H1 (cell line): Measurements from ENCODE around the gene SELENBP1. TPM values are rescaled to one million over a fixed set of nuclear protein-coding genes. Genes with fewer than 3 reads are reported as not detected.

ENCODE experiments used
- CTCF ChIA-PET: fragments of 300-600 bp; sonication (Branson Sonifier 250); formaldehyde crosslinking; loops from one replicate; lab custom pipeline; 2021; ENCODE audit not compliant: partially characterized antibody; lab: Charles Lee
- POLR2A ChIA-PET: fragments of 300-600 bp; sonication (Branson Sonifier 250); formaldehyde crosslinking; loops from one replicate; lab custom pipeline; 2021; ENCODE audit warnings: inconsistent platforms; ENCODE audit not compliant: partially characterized antibody; lab: Charles Lee
- DNase-seq, 2 experiments: peaks; one replicate each; pipeline versions ENCODE4 v3.0.0 to v3.0.0-alpha.2; 2010 to 2022; ENCODE audit warnings: low spot score in 2 of 2, low read depth in 1 of 2, mixed read lengths in 1 of 2
- FAIRE-seq: peaks from 2 replicates; lab custom pipeline; 2011; peaks lifted over from hg19 to GRCh38; lab: Jason Lieb, UNC
- H2AFZ ChIP-seq: 2 replicates; pipeline ENCODE4 v1.8.1; 2012; ENCODE audit warnings: low read length, inconsistent platforms
- H2AK5ac ChIP-seq: 2 replicates; pipeline ENCODE4 v1.6.1; 2013; ENCODE audit warnings: low read depth, low read length
- H2BK120ac ChIP-seq: replicated peaks from 2 replicates; pipeline ENCODE3; 2013; ENCODE audit warnings: low read depth, low read length, inconsistent platforms
- H2BK12ac ChIP-seq: 2 replicates; pipeline ENCODE4 v1.6.1; 2013; ENCODE audit warnings: low read depth, low read length
- H2BK15ac ChIP-seq: 2 replicates; pipeline ENCODE4 v1.6.1; 2013; ENCODE audit warnings: low read length
- H2BK20ac ChIP-seq: 2 replicates; pipeline ENCODE4 v1.6.1; 2013; ENCODE audit warnings: low read length
- H2BK5ac ChIP-seq: 2 replicates; pipeline ENCODE4 v1.6.1; 2013; ENCODE audit warnings: low read depth, low read length
- H3K14ac ChIP-seq: 2 replicates; pipeline ENCODE4 v1.6.1; 2013; ENCODE audit warnings: inconsistent platforms; ENCODE audit not compliant: insufficient read length
- H3K18ac ChIP-seq: 2 replicates; pipeline ENCODE4 v1.6.1; 2013; ENCODE audit warnings: low read length; ENCODE audit errors: extremely low read depth
- H3K23ac ChIP-seq: 2 replicates; pipeline ENCODE4 v1.6.1; 2013; ENCODE audit warnings: inconsistent platforms; ENCODE audit not compliant: insufficient read length
- H3K23me2 ChIP-seq: 2 replicates; pipeline ENCODE4 v1.6.1; 2013; ENCODE audit warnings: low read depth, low read length
- H3K27ac ChIP-seq: 2 replicates; pipeline ENCODE4 v1.6.1; 2011; ENCODE audit warnings: low read depth, low read length, inconsistent platforms
- H3K27me3 ChIP-seq, 4 experiments: replicated peaks in 1 of 4; 1 replicate in 1 of 4; 2 replicates in 3 of 4; pipeline versions ENCODE4 v1.6.1 to v1.8.1; 2011 to 2013; ENCODE audit warnings: low read length in 3 of 4, mild to moderate bottlenecking in 3 of 4, inconsistent platforms in 2 of 4, mixed read lengths in 2 of 4, moderate library complexity in 1 of 4; ENCODE audit not compliant: control insufficient read depth in 3 of 4, insufficient read depth in 3 of 4; ENCODE audit errors: extremely low read depth in 1 of 4
- H3K36me3 ChIP-seq, 4 experiments: 2 replicates each; pipeline versions ENCODE4 v1.6.1 to v1.8.1; 2011 to 2013; ENCODE audit warnings: mild to moderate bottlenecking in 4 of 4, low read length in 3 of 4, moderate library complexity in 2 of 4, control low read depth in 1 of 4, inconsistent platforms in 1 of 4; ENCODE audit not compliant: insufficient read depth in 4 of 4, control insufficient read depth in 2 of 4
- H3K4ac ChIP-seq: replicated peaks from 2 replicates; pipeline ENCODE3; 2013; ENCODE audit warnings: low read length, low read depth, mixed read lengths, inconsistent platforms; ENCODE audit not compliant: insufficient read length
- H3K4me1 ChIP-seq, 4 experiments: replicated peaks in 1 of 4; 1 replicate in 1 of 4; 2 replicates in 3 of 4; pipeline versions ENCODE4 v1.6.1 to v1.8.1; 2011 to 2013; ENCODE audit warnings: low read length in 3 of 4, inconsistent platforms in 2 of 4, mixed read lengths in 1 of 4; ENCODE audit not compliant: insufficient read depth in 4 of 4, control insufficient read depth in 3 of 4
- H3K4me2 ChIP-seq, 2 experiments: 2 replicates each; pipeline versions ENCODE4 v1.6.1 to v1.8.1; 2011 to 2013; ENCODE audit warnings: low read depth in 2 of 2, low read length in 2 of 2, control low read depth in 1 of 2, inconsistent platforms in 1 of 2, mild to moderate bottlenecking in 1 of 2; ENCODE audit not compliant: insufficient read depth in 1 of 2
- H3K4me3 ChIP-seq, 4 experiments: fragments of 200-600, 300-600 bp in 1 of 4; sonication (generic), shearing (Covaris generic), sonication (Bioruptor Twin) in 1 of 4; 2 replicates each; pipeline versions ENCODE4 v1.5.1 to v1.8.1; 2011 to 2016; ENCODE audit warnings: low read length in 4 of 4, low read depth in 3 of 4, control low read depth in 2 of 4, inconsistent platforms in 2 of 4, mild to moderate bottlenecking in 2 of 4, mixed read lengths in 1 of 4, moderate library complexity in 1 of 4; ENCODE audit not compliant: insufficient read depth in 2 of 4; ENCODE audit errors: extremely low read depth in 1 of 4
- H3K56ac ChIP-seq: replicated peaks from 2 replicates; pipeline ENCODE3; 2013; ENCODE audit warnings: low read depth, mild to moderate bottlenecking, mixed read lengths, low read length, inconsistent platforms; ENCODE audit not compliant: insufficient read length
- H3K79me1 ChIP-seq: 2 replicates; pipeline ENCODE4 v1.6.1; 2013; ENCODE audit warnings: low read depth, low read length, control low read depth
- H3K79me2 ChIP-seq, 2 experiments: 2 replicates each; pipeline versions ENCODE4 v1.6.1 to v1.8.1; 2012 to 2013; ENCODE audit warnings: low read length in 2 of 2, mild to moderate bottlenecking in 2 of 2, inconsistent platforms in 1 of 2; ENCODE audit not compliant: insufficient read depth in 2 of 2, control insufficient read depth in 1 of 2
- H3K9ac ChIP-seq, 4 experiments: replicated peaks in 1 of 4; 1 replicate in 1 of 4; 2 replicates in 3 of 4; pipeline versions ENCODE4 v1.6.1 to v1.8.1; 2011 to 2013; ENCODE audit warnings: low read depth in 3 of 4, low read length in 3 of 4, control low read depth in 2 of 4, mild to moderate bottlenecking in 2 of 4, moderate library complexity in 2 of 4, inconsistent platforms in 1 of 4; ENCODE audit errors: extremely low read depth in 1 of 4
- H3K9me3 ChIP-seq, 2 experiments: 2 replicates each; pipeline versions ENCODE4 v1.6.1 to v1.8.1; 2012 to 2013; ENCODE audit warnings: mild to moderate bottlenecking in 2 of 2, moderate library complexity in 2 of 2, control low read depth in 1 of 2, inconsistent platforms in 1 of 2, low read depth in 1 of 2, low read length in 1 of 2, mixed read lengths in 1 of 2; ENCODE audit not compliant: insufficient read depth in 2 of 2
- H4K20me1 ChIP-seq, 2 experiments: replicated peaks in 1 of 2; 2 replicates each; pipeline versions ENCODE3 to v1.8.1; 2011 to 2013; ENCODE audit warnings: inconsistent platforms in 2 of 2, low read length in 2 of 2, mild to moderate bottlenecking in 1 of 2; ENCODE audit not compliant: insufficient read depth in 2 of 2, control insufficient read depth in 1 of 2
- H4K5ac ChIP-seq: 2 replicates; pipeline ENCODE4 v1.6.1; 2013; ENCODE audit warnings: low read length, low read depth, mixed read lengths, inconsistent platforms; ENCODE audit not compliant: insufficient read length
- H4K8ac ChIP-seq: 2 replicates; pipeline ENCODE4 v1.8.0; 2013; ENCODE audit warnings: mild to moderate bottlenecking, moderate library complexity, low read length, inconsistent platforms; ENCODE audit not compliant: insufficient read depth; ENCODE audit errors: extremely low read depth
- H4K91ac ChIP-seq: replicated peaks from 2 replicates; pipeline ENCODE3; 2013; ENCODE audit warnings: low read length, mixed read lengths, inconsistent platforms; ENCODE audit not compliant: insufficient read length
- EGR1 ChIP-seq: IDR thresholded peaks from 2 replicates; pipeline ENCODE4 v1.6.1; 2011; ENCODE audit warnings: low read depth, low read length, borderline replicate concordance
- HDAC6 ChIP-seq: IDR thresholded peaks from one replicate; pipeline ENCODE4 v1.7.1; 2012; ENCODE audit warnings: low read depth, mild to moderate bottlenecking, inconsistent platforms, low read length, moderate library complexity
- JUN ChIP-seq: IDR thresholded peaks from 2 replicates; pipeline ENCODE4 v1.6.1; 2011; ENCODE audit warnings: low read depth, mild to moderate bottlenecking, improper control_type of control experiment, low read length
- KDM1A ChIP-seq: fragments of 200-600, 300-600 bp; sonication (generic); IDR thresholded peaks from 2 replicates; pipeline ENCODE4 v1.7.1; 2016; ENCODE audit warnings: mild to moderate bottlenecking, low read length, borderline replicate concordance
- KDM5A ChIP-seq: fragments of 200-600 bp; IDR thresholded peaks from 2 replicates; pipeline ENCODE4 v1.7.1; 2012; ENCODE audit warnings: mild to moderate bottlenecking, low read length, inconsistent platforms, mixed read lengths
- PHF8 ChIP-seq: fragments of 200-600 bp; sonication (generic); conservative IDR thresholded peaks from 2 replicates; pipeline ENCODE4 v1.7.1; 2012; ENCODE audit warnings: low read depth, mild to moderate bottlenecking, inconsistent platforms, low read length, moderate library complexity
- POLR2A ChIP-seq, 2 experiments: IDR thresholded peaks; 1 replicate in 1 of 2; 2 replicates in 1 of 2; pipeline ENCODE4 v1.6.1; 2011; ENCODE audit warnings: low read depth in 2 of 2, low read length in 2 of 2, mild to moderate bottlenecking in 2 of 2; ENCODE audit errors: control extremely low read depth in 1 of 2
- POU5F1 ChIP-seq: IDR thresholded peaks from 2 replicates; pipeline ENCODE4 v1.6.1; 2011; ENCODE audit warnings: low read depth, mild to moderate bottlenecking, low read length, moderate library complexity
- SIX5 ChIP-seq: IDR thresholded peaks from 2 replicates; pipeline ENCODE4 v1.6.1; 2011; ENCODE audit warnings: mild to moderate bottlenecking, low read depth, low read length
- SP2 ChIP-seq: IDR thresholded peaks from 2 replicates; pipeline ENCODE4 v1.6.1; 2012; ENCODE audit warnings: mild to moderate bottlenecking, low read length, inconsistent platforms
- SP4 ChIP-seq: IDR thresholded peaks from 2 replicates; pipeline ENCODE4 v1.6.1; 2012; ENCODE audit warnings: low read length, inconsistent platforms
- SRF ChIP-seq: IDR thresholded peaks from 2 replicates; pipeline ENCODE4 v1.6.1; 2011; ENCODE audit warnings: mild to moderate bottlenecking, low read depth, low read length, moderate library complexity
- TEAD4 ChIP-seq: IDR thresholded peaks from 2 replicates; pipeline ENCODE4 v1.6.1; 2012; ENCODE audit warnings: low read depth, low read length, inconsistent platforms, mixed read lengths
- USF2 ChIP-seq: IDR thresholded peaks from 2 replicates; pipeline ENCODE4 v1.6.1; 2011; ENCODE audit warnings: low read length, improper control_type of control experiment
- polyA plus RNA-seq, 7 experiments: library from polyadenylated mRNA; depleted of rRNA in 3 of 7; stranded (reverse) in 5 of 7; unstranded in 2 of 7; fragments of >200 nt in 5 of 7; fragments of 200-250 nt in 2 of 7; gene quantifications; 1 replicate in 5 of 7; 2 replicates in 1 of 7; 4 replicates in 1 of 7; pipeline versions ENCODE4 v1.2.1 to v1.2.3, GENCODE V29; 2011 to 2013; ENCODE audit warnings: missing spikeins in 2 of 7, mixed read lengths in 2 of 7
- total RNA-seq: library from RNA; stranded (reverse); fragmentation: NEBNext Ultra II Directional; extraction: Animal tissue kit (Norgen Biotek cat#: 25700); gene quantifications from 2 replicates; pipeline ENCODE4 v1.2.1, GENCODE V29; 2021

The SELENBP1 gene
- total and polyA plus RNA-seq, 2 of the 8 experiments (the other 6 are each of a cell fraction or from before 2014, with no cell fraction given) = 20.0 to 32.4 TPM

DNA sequence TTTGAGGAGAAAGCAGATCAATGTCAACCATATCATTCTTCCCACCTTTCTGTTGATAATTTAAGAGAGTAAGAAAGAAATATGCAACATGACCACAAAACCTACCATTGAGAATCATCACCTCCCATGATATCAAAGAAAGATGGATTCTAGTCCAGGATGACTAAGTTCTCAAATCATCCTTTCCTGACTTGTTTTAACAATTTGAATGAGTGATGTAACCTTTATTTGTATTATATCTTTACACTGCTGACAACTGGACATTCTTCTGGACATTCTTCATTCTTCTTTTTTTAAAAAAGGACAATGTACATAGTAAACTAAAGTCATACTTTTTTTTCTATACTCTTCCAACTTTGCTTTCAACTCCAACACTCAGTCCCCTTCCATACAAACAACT, 36.4 kb upstream of the SELENBP1 start:
- Histone ChIP-seq H3K79me2 (no peaks in the 10 kb centered on the region), H2BK12ac (no peak overlapping the region), H2BK120ac (no peak overlapping the region), H3K36me3 (peaks cover 32 to 85% (median 78%) of the 10 kb centered on the region in 4 experiments), H4K91ac (no peak overlapping the region), H2BK20ac (no peak overlapping the region), H3K79me1 (no peaks in the 10 kb centered on the region), H3K9me3 (no peaks in the 10 kb centered on the region), H3K4me2 (no peak overlapping the region), H3K4ac (no peak overlapping the region), H3K27me3 (no peaks in the 10 kb centered on the region), H3K23me2 (no peaks in the 10 kb centered on the region)
- no peak for FAIRE-seq
- no peak for TF ChIP-seq USF2
- no peak for TF ChIP-seq POLR2A (IDR thresholded peaks at IDR 0.05; ENCODE audit: control extremely low read depth in 1 of 2, low read depth in 2 of 2, low read length in 2 of 2)
- no peak for TF ChIP-seq SRF
- no peak for TF ChIP-seq SP4
- no peak for TF ChIP-seq SIX5
- no peak for TF ChIP-seq JUN
- TF ChIP-seq HDAC6 = no peak
- TF ChIP-seq POU5F1 = no peak
- TF ChIP-seq SP2 = no peak
- no peak for TF ChIP-seq KDM5A
- TF ChIP-seq EGR1 = no peak
- no peak for TF ChIP-seq PHF8
- no peak for TF ChIP-seq TEAD4
- TF ChIP-seq KDM1A = no peak
- TF ChIP-seq, all 59 proteins: peak for 0
- ChIA-PET CTCF (no interaction called here), POLR2A (no interaction called here)
- Histone ChIP-seq H2AK5ac (no peak overlapping the region), H4K20me1 (peaks cover 2 to 10% of the 10 kb centered on the region in 2 experiments), H4K5ac (no peak overlapping the region), H2BK15ac (no peak overlapping the region), H3K9ac (no peak overlapping the region), H3K56ac (no peak overlapping the region), H3K18ac (no peak overlapping the region), H3K4me1 (no peaks in the 10 kb centered on the region), H3K27ac (no peak overlapping the region), H4K8ac (no peak overlapping the region), H3K4me3 (no peak overlapping the region), H2AFZ (no peak overlapping the region), H2BK5ac (no peak overlapping the region), H3K14ac (no peak overlapping the region), H3K23ac (no peak overlapping the region)
- no peak for DNase-seq
